Measurements from ENCODE around the gene INAVA. TPM values are rescaled to one million over a fixed set of nuclear protein-coding genes. Genes with fewer than 3 reads are reported as not detected.

Gene INAVA
- total and polyA plus RNA-seq, 2 of the 13 experiments (the other 11 are each of a cell fraction or from before 2014, with no cell fraction given), result 6.0 to 13.5 TPM

DNA sequence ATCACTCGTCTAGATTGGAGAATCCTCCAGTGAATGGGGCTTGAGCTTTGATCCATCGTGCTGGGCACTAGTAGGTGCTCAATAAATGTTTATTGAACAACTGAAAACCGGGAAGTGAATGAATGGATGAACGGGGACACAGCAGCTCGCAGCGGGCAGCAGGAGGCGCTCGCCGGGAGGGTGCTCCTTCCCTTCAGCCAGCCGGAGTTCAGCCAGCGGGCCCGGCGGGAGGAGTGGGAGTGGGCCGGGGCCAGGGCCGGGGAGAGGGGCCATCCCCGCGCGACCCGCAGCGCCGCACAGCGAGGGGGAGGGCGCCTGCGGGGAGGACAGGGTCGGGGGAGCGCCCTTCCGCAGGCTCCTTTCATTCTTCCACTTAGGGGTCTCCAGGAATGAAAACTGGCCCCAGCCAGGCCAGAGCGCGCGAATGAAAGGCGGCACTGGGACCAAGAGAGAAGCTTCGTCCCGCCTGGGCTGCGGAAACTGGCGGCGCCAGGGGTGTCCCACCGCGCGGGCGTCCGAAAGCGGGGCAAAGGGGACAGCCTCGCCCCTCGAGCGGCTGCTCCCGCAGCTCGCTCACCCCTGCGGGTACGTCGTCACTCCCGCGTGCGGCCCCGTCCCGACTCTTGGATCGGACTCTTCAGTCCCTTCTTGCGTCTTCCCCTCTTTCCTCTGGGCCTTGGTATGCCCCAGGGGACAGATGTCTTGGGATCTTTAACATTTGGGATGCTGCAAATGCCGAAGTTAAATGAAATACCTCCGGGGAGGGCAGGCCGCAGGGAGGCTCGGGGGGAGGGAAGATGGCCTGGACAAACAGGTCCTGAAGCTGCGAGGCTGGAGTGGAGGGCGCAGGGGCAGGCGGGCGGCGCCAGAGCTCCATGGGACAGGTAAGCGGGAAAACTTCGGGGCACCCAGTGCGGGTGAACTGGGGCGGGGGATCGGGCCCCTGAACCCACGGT, 3.6 kb upstream of the INAVA start (continued):
- TF ChIP-seq ZNF777 (CRISPR knock-in tag; IDR thresholded peaks at IDR 0.05), result peak; percentile 7; the same call in 1 of the 2 replicates
- 0 out of 2 replicates have a peak, but pooled peaks have one; percentile 19 for TF ChIP-seq MYNN (CRISPR knock-in tag; IDR thresholded peaks at IDR 0.05; ENCODE audit: low read depth)
- TF ChIP-seq ZNF33B (CRISPR knock-in tag; IDR thresholded peaks at IDR 0.05), result no peak
- TF ChIP-seq KMT2B (CRISPR knock-in tag; IDR thresholded peaks at IDR 0.05), result 0 out of 2 replicates have a peak, but pooled peaks have one; percentile 35
- TF ChIP-seq KDM3A (CRISPR knock-in tag; IDR thresholded peaks at IDR 0.05; ENCODE audit: low read depth), result 0 out of 2 replicates have a peak, but pooled peaks have one; percentile 10
- no peak for TF ChIP-seq ZNF841 (CRISPR knock-in tag; IDR thresholded peaks at IDR 0.05; ENCODE audit: borderline replicate concordance)
- peak; percentile 95 for TF ChIP-seq ZMYM3 (CRISPR knock-in tag; IDR thresholded peaks at IDR 0.05)
- no peak for TF ChIP-seq ZKSCAN1 (IDR thresholded peaks at IDR 0.05; ENCODE audit: low read length)
- no peak for TF ChIP-seq ZBTB20 (CRISPR knock-in tag; IDR thresholded peaks at IDR 0.05; ENCODE audit: borderline replicate concordance, low read depth)
- no peak for TF ChIP-seq MEIS1 (CRISPR knock-in tag; IDR thresholded peaks at IDR 0.05; ENCODE audit: borderline replicate concordance)
- no peak for TF ChIP-seq ZNF225 (CRISPR knock-in tag; IDR thresholded peaks at IDR 0.05)
- TF ChIP-seq, protein P1, sequence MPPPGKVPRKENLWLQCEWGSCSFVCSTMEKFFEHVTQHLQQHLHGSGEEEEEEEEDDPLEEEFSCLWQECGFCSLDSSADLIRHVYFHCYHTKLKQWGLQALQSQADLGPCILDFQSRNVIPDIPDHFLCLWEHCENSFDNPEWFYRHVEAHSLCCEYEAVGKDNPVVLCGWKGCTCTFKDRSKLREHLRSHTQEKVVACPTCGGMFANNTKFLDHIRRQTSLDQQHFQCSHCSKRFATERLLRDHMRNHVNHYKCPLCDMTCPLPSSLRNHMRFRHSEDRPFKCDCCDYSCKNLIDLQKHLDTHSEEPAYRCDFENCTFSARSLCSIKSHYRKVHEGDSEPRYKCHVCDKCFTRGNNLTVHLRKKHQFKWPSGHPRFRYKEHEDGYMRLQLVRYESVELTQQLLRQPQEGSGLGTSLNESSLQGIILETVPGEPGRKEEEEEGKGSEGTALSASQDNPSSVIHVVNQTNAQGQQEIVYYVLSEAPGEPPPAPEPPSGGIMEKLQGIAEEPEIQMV (CRISPR knock-in tag; IDR thresholded peaks at IDR 0.05; ENCODE audit: low read depth), result 0 out of 2 replicates have a peak, but pooled peaks have one; percentile 33
- TF ChIP-seq ELF1 (CRISPR knock-in tag; IDR thresholded peaks at IDR 0.05), result 0 out of 2 replicates have a peak, but pooled peaks have one; percentile 19
- TF ChIP-seq KDM2A (CRISPR knock-in tag; IDR thresholded peaks at IDR 0.05; ENCODE audit: borderline replicate concordance, low read depth), result peak; percentile 63
- TF ChIP-seq PTBP1 (IDR thresholded peaks at IDR 0.05; ENCODE audit: low read depth, low read length, poor library complexity, severe bottlenecking), result no peak
- TF ChIP-seq, protein P2, sequence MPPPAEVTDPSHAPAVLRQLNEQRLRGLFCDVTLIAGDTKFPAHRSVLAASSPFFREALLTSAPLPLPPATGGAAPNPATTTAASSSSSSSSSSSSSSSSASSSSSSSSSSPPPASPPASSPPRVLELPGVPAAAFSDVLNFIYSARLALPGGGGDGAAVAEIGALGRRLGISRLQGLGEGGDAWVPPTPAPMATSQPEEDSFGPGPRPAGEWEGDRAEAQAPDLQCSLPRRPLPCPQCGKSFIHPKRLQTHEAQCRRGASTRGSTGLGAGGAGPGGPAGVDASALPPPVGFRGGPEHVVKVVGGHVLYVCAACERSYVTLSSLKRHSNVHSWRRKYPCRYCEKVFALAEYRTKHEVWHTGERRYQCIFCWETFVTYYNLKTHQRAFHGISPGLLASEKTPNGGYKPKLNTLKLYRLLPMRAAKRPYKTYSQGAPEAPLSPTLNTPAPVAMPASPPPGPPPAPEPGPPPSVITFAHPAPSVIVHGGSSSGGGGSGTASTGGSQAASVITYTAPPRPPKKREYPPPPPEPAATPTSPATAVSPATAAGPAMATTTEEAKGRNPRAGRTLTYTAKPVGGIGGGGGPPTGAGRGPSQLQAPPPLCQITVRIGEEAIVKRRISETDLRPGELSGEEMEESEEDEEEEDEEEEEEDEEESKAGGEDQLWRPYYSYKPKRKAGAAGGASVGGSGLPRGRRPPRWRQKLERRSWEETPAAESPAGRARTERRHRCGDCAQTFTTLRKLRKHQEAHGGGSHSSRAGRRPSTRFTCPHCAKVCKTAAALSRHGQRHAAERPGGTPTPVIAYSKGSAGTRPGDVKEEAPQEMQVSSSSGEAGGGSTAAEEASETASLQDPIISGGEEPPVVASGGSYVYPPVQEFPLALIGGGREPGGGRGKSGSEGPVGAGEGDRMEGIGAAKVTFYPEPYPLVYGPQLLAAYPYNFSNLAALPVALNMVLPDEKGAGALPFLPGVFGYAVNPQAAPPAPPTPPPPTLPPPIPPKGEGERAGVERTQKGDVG (CRISPR knock-in tag; IDR thresholded peaks at IDR 0.05; ENCODE audit: borderline replicate concordance), result no peak; the same call in 1 of the 2 replicates
- TF ChIP-seq ZNF83 (CRISPR knock-in tag; IDR thresholded peaks at IDR 0.05; ENCODE audit: borderline replicate concordance), result no peak; the same call in 1 of the 2 replicates
- no peak; the same call in 1 of the 2 replicates for TF ChIP-seq PITX1 (CRISPR knock-in tag; IDR thresholded peaks at IDR 0.05)
- TF ChIP-seq ZBTB8A (CRISPR knock-in tag; IDR thresholded peaks at IDR 0.05; ENCODE audit: borderline replicate concordance, low read depth), result 0 out of 2 replicates have a peak, but pooled peaks have one; percentile 48
